GM08714 (cell line): ENCODE results near the gene FAM204A.

Source experiments
- H3K4me3 ChIP-seq: fragments of 200-500 bp; sonication (Bioruptor generic); 2 replicates; pipeline ENCODE4 v1.5.1; 2014; ENCODE audit warnings: mild to moderate bottlenecking, low read length, inconsistent platforms
- ZNF274 ChIP-seq: IDR thresholded peaks from 2 replicates; pipeline ENCODE4 v1.6.1; 2012; ENCODE audit warnings: mild to moderate bottlenecking, low read depth, low read length

Gene FAM204A

GRCh38 chr10:118277871-118278270, 64.3 kb downstream of the FAM204A start:
- H3K4me3 ChIP-seq = no peak overlapping the region
- no peak for TF ChIP-seq ZNF274

- no peak overlapping the region for H3K4me3 ChIP-seq
- TF ChIP-seq ZNF274 = no peak
These were observed 65.4 kb downstream of the FAM204A start for GRCh38 chr10:118276727-118277126.

- TF ChIP-seq ZNF274 = no peak
- H3K4me3 ChIP-seq = no peak overlapping the region
These were observed 65.9 kb downstream of the FAM204A start for GRCh38 chr10:118276204-118276603.

GRCh38 chr10:118273662-118274061, 68.5 kb downstream of the FAM204A start:
- H3K4me3 ChIP-seq = no peak overlapping the region
- TF ChIP-seq ZNF274 = no peak

- no peak overlapping the region for H3K4me3 ChIP-seq
- no peak for TF ChIP-seq ZNF274
These were observed 69.4 kb downstream of the FAM204A start for GRCh38 chr10:118272767-118273166.

GRCh38 chr10:118272149-118272721, 69.9 kb downstream of the FAM204A start:
- H3K4me3 ChIP-seq = no peak overlapping the region
- TF ChIP-seq ZNF274 = no peak

GRCh38 chr10:118271671-118272070, 70.5 kb downstream of the FAM204A start:
- no peak overlapping the region for H3K4me3 ChIP-seq
- no peak for TF ChIP-seq ZNF274

GRCh38 chr10:118266098-118266748, 75.9 kb downstream of the FAM204A start:
- no peak overlapping the region for H3K4me3 ChIP-seq
- no peak for TF ChIP-seq ZNF274

- no peak for TF ChIP-seq ZNF274
- no peak overlapping the region for H3K4me3 ChIP-seq
These were observed 77.2 kb downstream of the FAM204A start for GRCh38 chr10:118264838-118265470.

GRCh38 chr10:118264252-118264651, 77.9 kb downstream of the FAM204A start:
- no peak for TF ChIP-seq ZNF274

GRCh38 chr10:118262538-118262937, 79.6 kb downstream of the FAM204A start:
- no peak for TF ChIP-seq ZNF274
- no peak overlapping the region for H3K4me3 ChIP-seq

More at GRCh38 chr10:118264252-118264651, 77.9 kb downstream of the FAM204A start:
- no peak overlapping the region for H3K4me3 ChIP-seq

GRCh38 chr10:118259288-118259906, 82.7 kb downstream of the FAM204A start:
- no peak overlapping the region for H3K4me3 ChIP-seq
- no peak for TF ChIP-seq ZNF274

GRCh38 chr10:118258285-118258684, 83.8 kb downstream of the FAM204A start:
- H3K4me3 ChIP-seq = no peak overlapping the region
- TF ChIP-seq ZNF274 = no peak

GRCh38 chr10:118256825-118257570, 85.1 kb downstream of the FAM204A start:
- no peak overlapping the region for H3K4me3 ChIP-seq

More at GRCh38 chr10:118256825-118257570, 85.1 kb downstream of the FAM204A start:
- no peak for TF ChIP-seq ZNF274
